ENCODE data around the gene KIRREL3. TPM values are rescaled to one million over a fixed set of nuclear protein-coding genes. Genes with fewer than 3 reads are reported as not detected.

KIRREL3 gene
- total RNA-seq, 5 donors from 2014 or later (not counting 1 experiment from before 2014, with no cell fraction given) = not detected

DNA sequence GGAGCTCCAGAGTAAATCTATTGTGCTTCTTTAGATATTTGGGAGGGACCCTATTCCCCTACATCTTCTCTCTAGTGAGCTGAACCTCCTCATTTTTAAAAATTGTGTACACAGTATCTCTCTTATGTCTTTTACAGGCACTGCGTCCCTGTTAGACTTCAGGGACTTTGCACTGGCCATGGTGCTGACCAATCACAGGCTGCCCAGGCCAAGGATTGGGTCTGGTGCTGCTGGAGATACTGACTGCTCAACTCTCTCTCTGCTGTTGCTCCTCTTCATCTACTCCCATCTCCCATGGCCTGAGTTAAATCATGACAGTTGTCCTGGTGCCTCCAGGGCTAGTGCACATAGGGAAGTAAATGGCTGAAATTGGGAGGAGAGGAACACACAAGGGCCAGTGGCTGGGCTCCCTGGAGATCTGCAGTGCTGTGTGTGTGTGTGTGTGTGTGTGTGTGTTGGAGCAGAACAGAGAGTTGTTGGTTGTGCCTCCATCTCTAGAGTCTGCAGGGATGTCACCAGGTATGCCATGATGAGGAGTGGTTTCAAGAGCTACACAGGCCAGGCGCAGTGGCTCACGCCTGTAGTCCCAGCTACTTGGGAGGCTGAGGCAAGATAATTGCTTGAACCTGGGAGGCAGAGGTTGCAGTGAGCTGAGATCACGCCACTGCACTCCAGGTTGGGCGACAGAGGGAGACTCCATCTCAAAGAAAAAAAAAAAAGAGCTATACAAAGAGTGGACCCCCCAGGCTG, 489.8 kb downstream of the KIRREL3 start:
- Mint-ChIP-seq H3K4me1 (no peaks in the 10 kb centered on the region), H3K4me3 (no peak overlapping the region), H3K36me3 (no peaks in the 10 kb centered on the region), H3K27me3 (peaks cover 32 to 37% of the 10 kb centered on the region in 2 donors), H3K9me3 (peaks cover 3 to 4% (median 4%) of the 10 kb centered on the region in 3 donors), H3K27ac (no peak overlapping the region)
- Histone ChIP-seq H3K36me3 (ENCODE audit: control insufficient read depth in 2 of 2, extremely low read depth in 1 of 2, insufficient read depth in 1 of 2, low read length in 1 of 2) (no peaks in the 10 kb centered on the region), H3K27ac (ENCODE audit: low read length) (no peak overlapping the region), H3K4me3 (ENCODE audit: control insufficient read depth in 1 of 2, extremely low read depth in 1 of 2, low read length in 1 of 2) (no peak overlapping the region), H3K27me3 (replicated peaks in 1 of 2; ENCODE audit: control insufficient read depth in 2 of 2, extremely low read depth in 1 of 2, insufficient read depth in 2 of 2, low read length in 1 of 2) (peaks cover 2 to 41% of the 10 kb centered on the region in 2 experiments), H3K4me1 (ENCODE audit: control insufficient read depth in 1 of 2, extremely low read depth in 1 of 2, insufficient read depth in 2 of 2, low read length in 2 of 2) (no peaks in the 10 kb centered on the region), H3K9me3 (no peaks in the 10 kb centered on the region)
- 64% methylated on average over 3 of the region's 5 CpGs for WGBS (ENCODE audit: insufficient coverage)
- ChIA-PET POLR2A (no interaction called here), CTCF (no interaction called here)
- DNase-seq = no peak
- no peak for ATAC-seq (replicated peaks in 1 of 4)

DNA sequence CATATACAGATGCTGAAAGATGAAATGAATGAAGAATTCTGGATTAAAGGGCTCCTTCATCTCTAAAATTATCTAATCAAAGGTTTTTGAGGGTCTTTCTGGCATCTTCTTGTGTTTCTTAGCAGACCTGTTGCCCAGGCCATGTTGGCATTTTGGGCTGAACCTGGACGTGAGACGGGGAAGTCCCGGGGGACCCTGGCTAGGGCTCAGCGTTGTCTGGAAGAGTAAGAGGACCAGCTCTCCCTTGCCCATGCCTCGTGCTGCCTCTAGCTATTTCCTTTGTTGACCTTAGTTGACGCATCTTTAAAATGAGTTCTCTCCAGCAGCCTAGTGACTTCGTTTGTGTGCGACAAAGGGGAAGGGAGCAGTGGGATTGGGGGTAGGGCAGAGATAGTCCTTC, 492.9 kb downstream of the KIRREL3 start:
- peaks cover 39 to 42% of the 10 kb centered on the region in 2 donors for H3K27me3 Mint-ChIP-seq
- CTCF ChIA-PET = no interaction called here

DNA sequence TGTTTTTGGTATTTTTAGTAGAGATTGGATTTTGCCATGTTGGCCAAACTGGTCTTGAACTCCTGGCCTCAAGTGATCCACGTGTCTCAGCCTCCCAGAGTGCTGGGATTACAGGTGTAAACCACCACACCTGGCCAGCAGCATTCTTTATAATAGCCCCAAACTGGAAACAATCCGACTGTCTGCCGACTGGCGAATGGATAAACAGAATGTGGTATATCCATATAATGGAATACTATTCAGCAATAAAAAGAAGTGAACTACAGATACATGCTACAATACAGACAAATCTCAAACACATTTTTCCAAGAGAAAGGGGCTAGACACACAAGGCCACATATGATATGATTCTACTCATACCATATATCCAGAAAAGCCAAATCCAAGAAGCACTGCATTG, 493.8 kb downstream of the KIRREL3 start:
- Histone ChIP-seq H3K4me1 (ENCODE audit: control insufficient read depth in 1 of 2, extremely low read depth in 1 of 2, insufficient read depth in 2 of 2, low read length in 2 of 2) (no peaks in the 10 kb centered on the region), H3K9me3 (peaks cover 2% of the 10 kb centered on the region), H3K27me3 (replicated peaks in 1 of 2; ENCODE audit: control insufficient read depth in 2 of 2, extremely low read depth in 1 of 2, insufficient read depth in 2 of 2, low read length in 1 of 2) (peaks cover 2 to 15% of the 10 kb centered on the region in 2 experiments), H3K4me3 (ENCODE audit: control insufficient read depth in 1 of 2, extremely low read depth in 1 of 2, low read length in 1 of 2) (no peak overlapping the region), H3K27ac (ENCODE audit: low read length) (no peak overlapping the region), H3K36me3 (ENCODE audit: control insufficient read depth in 2 of 2, extremely low read depth in 1 of 2, insufficient read depth in 1 of 2, low read length in 1 of 2) (no peaks in the 10 kb centered on the region)
- WGBS (ENCODE audit: insufficient coverage) = no CpG with 5 or more reads among the region's 4 CpGs
- peaks cover 4 to 10% (median 8%) of the 10 kb centered on the region in 3 donors for H3K9me3 Mint-ChIP-seq
- no peaks in the 10 kb centered on the region for H3K4me1 Mint-ChIP-seq
- POLR2A ChIA-PET = no interaction called here
- H3K27ac Mint-ChIP-seq = no peak overlapping the region
- H3K4me3 Mint-ChIP-seq = no peak overlapping the region
- peaks cover 40 to 44% of the 10 kb centered on the region in 2 donors for H3K27me3 Mint-ChIP-seq
- CTCF ChIA-PET = no interaction called here
- H3K36me3 Mint-ChIP-seq = no peaks in the 10 kb centered on the region
- no peak for ATAC-seq (replicated peaks in 1 of 4)
- no peak for DNase-seq

More for the DNA sequence above, 492.9 kb downstream of the KIRREL3 start:
- no peak for ATAC-seq (replicated peaks in 1 of 4)
- Mint-ChIP-seq H3K36me3 (no peaks in the 10 kb centered on the region), H3K27ac (no peak overlapping the region), H3K4me1 (no peaks in the 10 kb centered on the region), H3K4me3 (no peak overlapping the region), H3K9me3 (peaks cover 4 to 10% (median 8%) of the 10 kb centered on the region in 3 donors)
- Histone ChIP-seq H3K27me3 (replicated peaks in 1 of 2; ENCODE audit: control insufficient read depth in 2 of 2, extremely low read depth in 1 of 2, insufficient read depth in 2 of 2, low read length in 1 of 2) (peaks cover 2 to 22% of the 10 kb centered on the region in 2 experiments), H3K4me3 (ENCODE audit: control insufficient read depth in 1 of 2, extremely low read depth in 1 of 2, low read length in 1 of 2) (no peak overlapping the region), H3K4me1 (ENCODE audit: control insufficient read depth in 1 of 2, extremely low read depth in 1 of 2, insufficient read depth in 2 of 2, low read length in 2 of 2) (no peaks in the 10 kb centered on the region), H3K9me3 (peaks cover 2% of the 10 kb centered on the region), H3K27ac (ENCODE audit: low read length) (no peak overlapping the region), H3K36me3 (ENCODE audit: control insufficient read depth in 2 of 2, extremely low read depth in 1 of 2, insufficient read depth in 1 of 2, low read length in 1 of 2) (no peaks in the 10 kb centered on the region)
- 82% methylated on average over 4 of the region's 8 CpGs for WGBS (ENCODE audit: insufficient coverage)
- DNase-seq = no peak
- POLR2A ChIA-PET = no interaction called here

DNA sequence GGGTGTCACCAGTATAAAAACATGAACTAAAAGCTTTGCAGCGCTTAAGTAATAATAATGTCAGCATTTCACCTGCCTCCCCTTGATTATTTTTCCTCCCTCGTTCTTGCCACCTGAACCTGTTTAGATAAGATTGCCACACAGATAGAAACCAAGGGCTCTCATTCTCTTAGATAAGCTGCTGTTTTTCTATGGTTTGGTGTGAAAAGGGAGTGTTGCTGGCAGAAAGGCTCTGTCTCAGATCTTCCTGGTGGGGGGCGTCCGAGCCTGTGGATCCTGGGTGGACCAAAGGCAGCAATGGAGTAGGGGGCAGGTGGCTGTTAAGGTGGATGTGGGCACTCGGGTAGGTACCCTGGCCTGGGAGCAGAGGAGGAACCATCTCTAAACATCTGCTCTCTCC, 497.6 kb downstream of the KIRREL3 start:
- Mint-ChIP-seq H3K9me3 (peaks cover 4 to 10% (median 8%) of the 10 kb centered on the region in 3 donors), H3K4me1 (no peaks in the 10 kb centered on the region), H3K27ac (no peak overlapping the region), H3K4me3 (no peak overlapping the region), H3K27me3 (peaks cover 45% of the 10 kb centered on the region in 2 donors), H3K36me3 (no peaks in the 10 kb centered on the region)
- Histone ChIP-seq H3K4me3 (ENCODE audit: control insufficient read depth in 1 of 2, extremely low read depth in 1 of 2, low read length in 1 of 2) (no peak overlapping the region), H3K27me3 (replicated peaks in 1 of 2; ENCODE audit: control insufficient read depth in 2 of 2, extremely low read depth in 1 of 2, insufficient read depth in 2 of 2, low read length in 1 of 2) (peaks cover 0 to 22% of the 10 kb centered on the region in 2 experiments), H3K27ac (ENCODE audit: low read length) (no peak overlapping the region), H3K4me1 (ENCODE audit: control insufficient read depth in 1 of 2, extremely low read depth in 1 of 2, insufficient read depth in 2 of 2, low read length in 2 of 2) (no peaks in the 10 kb centered on the region), H3K36me3 (ENCODE audit: control insufficient read depth in 2 of 2, extremely low read depth in 1 of 2, insufficient read depth in 1 of 2, low read length in 1 of 2) (no peaks in the 10 kb centered on the region), H3K9me3 (peaks cover 2% of the 10 kb centered on the region)
- CTCF ChIA-PET = interaction anchor here in 1 of 2 donors (3.1 kb wide), 1 partner anchor 22 kb away, joined by 12 read pairs; no protein-coding TSS in a partner anchor
- no peak for ATAC-seq (replicated peaks in 1 of 4)
- no peak for DNase-seq
- POLR2A ChIA-PET = no interaction called here
- WGBS (ENCODE audit: insufficient coverage) = no CpG with 5 or more reads among the region's 5 CpGs

DNA sequence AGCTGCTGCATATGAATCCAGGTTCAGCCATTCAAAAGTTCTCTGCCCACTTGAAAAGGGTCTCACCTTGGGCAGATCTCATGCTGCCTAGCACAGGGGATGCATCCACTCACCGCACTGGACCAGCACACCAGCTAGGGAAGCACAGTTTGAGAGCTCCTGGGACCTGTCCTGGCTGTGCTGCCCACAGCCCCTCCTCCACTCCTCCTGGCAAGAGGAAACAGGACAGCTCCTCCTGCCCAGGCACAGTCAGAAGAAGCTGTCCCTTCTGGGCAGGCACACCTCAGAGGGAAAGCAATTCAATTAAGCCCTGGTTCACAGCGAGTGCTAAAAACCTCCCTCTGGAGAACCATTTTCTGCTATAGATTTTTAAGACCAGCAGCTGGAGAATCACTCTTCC, 498.4 kb downstream of the KIRREL3 start:
- no peak for ATAC-seq (replicated peaks in 1 of 4)
- H3K9me3 ChIP-seq = peaks cover 2% of the 10 kb centered on the region
- no peaks in the 10 kb centered on the region for H3K36me3 ChIP-seq (ENCODE audit: control insufficient read depth in 2 of 2, extremely low read depth in 1 of 2, insufficient read depth in 1 of 2, low read length in 1 of 2)
- ChIA-PET CTCF (interaction anchor here in 1 of 2 donors (3.1 kb wide), 1 partner anchor 22 kb away, joined by 12 read pairs; no protein-coding TSS in a partner anchor), POLR2A (no interaction called here)
- H3K27me3 ChIP-seq (replicated peaks in 1 of 2; ENCODE audit: control insufficient read depth in 2 of 2, extremely low read depth in 1 of 2, insufficient read depth in 2 of 2, low read length in 1 of 2) = peaks cover 0 to 18% of the 10 kb centered on the region in 2 experiments
- no peaks in the 10 kb centered on the region for H3K4me1 ChIP-seq (ENCODE audit: control insufficient read depth in 1 of 2, extremely low read depth in 1 of 2, insufficient read depth in 2 of 2, low read length in 2 of 2)
- Mint-ChIP-seq H3K27ac (no peak overlapping the region), H3K4me3 (no peak overlapping the region), H3K9me3 (peaks cover 4 to 10% (median 8%) of the 10 kb centered on the region in 3 donors), H3K4me1 (no peaks in the 10 kb centered on the region), H3K27me3 (peaks cover 43 to 45% of the 10 kb centered on the region in 2 donors), H3K36me3 (no peaks in the 10 kb centered on the region)
- no peak overlapping the region for H3K27ac ChIP-seq (ENCODE audit: low read length)
- 100% methylated on average over 1 of the region's 2 CpGs for WGBS (ENCODE audit: insufficient coverage)
- no peak for DNase-seq
- H3K4me3 ChIP-seq (ENCODE audit: control insufficient read depth in 1 of 2, extremely low read depth in 1 of 2, low read length in 1 of 2) = no peak overlapping the region

DNA sequence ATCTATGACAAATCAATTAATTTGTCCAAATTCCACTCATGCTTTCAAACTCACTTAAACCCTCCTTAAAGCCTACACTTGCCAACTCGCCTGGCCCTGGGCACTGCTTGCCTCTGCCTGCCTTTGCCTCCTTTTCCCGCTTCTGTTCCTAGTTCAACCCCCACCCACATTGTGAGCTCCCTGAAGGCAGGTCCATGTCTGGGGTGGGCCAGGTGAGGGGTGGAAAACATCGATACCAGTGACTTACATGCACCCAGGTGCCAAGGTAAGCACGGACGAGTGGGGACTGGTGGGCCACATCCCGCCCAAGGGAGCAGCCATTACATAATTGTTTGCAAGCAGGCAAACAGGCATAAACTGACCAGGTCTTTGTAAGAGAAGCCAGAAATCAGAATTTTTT, 498.9 kb downstream of the KIRREL3 start:
- peaks cover 41 to 47% of the 10 kb centered on the region in 2 donors for H3K27me3 Mint-ChIP-seq
- CTCF ChIA-PET = interaction anchor here in 1 of 2 donors (3.1 kb wide), 1 partner anchor 21 kb away, joined by 12 read pairs; no protein-coding TSS in a partner anchor
- DNase-seq (no peak), ATAC-seq (replicated peaks in 1 of 4) (no peak)
- Histone ChIP-seq H3K27me3 (replicated peaks in 1 of 2; ENCODE audit: control insufficient read depth in 2 of 2, extremely low read depth in 1 of 2, insufficient read depth in 2 of 2, low read length in 1 of 2) (peaks cover 0 to 21% of the 10 kb centered on the region in 2 experiments), H3K4me1 (ENCODE audit: control insufficient read depth in 1 of 2, extremely low read depth in 1 of 2, insufficient read depth in 2 of 2, low read length in 2 of 2) (no peaks in the 10 kb centered on the region), H3K27ac (ENCODE audit: low read length) (no peak overlapping the region), H3K4me3 (ENCODE audit: control insufficient read depth in 1 of 2, extremely low read depth in 1 of 2, low read length in 1 of 2) (no peak overlapping the region), H3K36me3 (ENCODE audit: control insufficient read depth in 2 of 2, extremely low read depth in 1 of 2, insufficient read depth in 1 of 2, low read length in 1 of 2) (no peaks in the 10 kb centered on the region), H3K9me3 (peaks cover 2% of the 10 kb centered on the region)
- POLR2A ChIA-PET = no interaction called here
- no peak overlapping the region for H3K27ac Mint-ChIP-seq
- H3K4me1 Mint-ChIP-seq = no peaks in the 10 kb centered on the region
- no peaks in the 10 kb centered on the region for H3K36me3 Mint-ChIP-seq
- 68% methylated on average over 3 of the region's 6 CpGs for WGBS (ENCODE audit: insufficient coverage)
- H3K9me3 Mint-ChIP-seq = peaks cover 0 to 6% (median 5%) of the 10 kb centered on the region in 3 donors
- no peak overlapping the region for H3K4me3 Mint-ChIP-seq
